PC-9 (cell line): ENCODE data around the gene TCAF1. TPM values are rescaled to one million over a fixed set of nuclear protein-coding genes. Genes with fewer than 3 reads are reported as not detected.

ENCODE experiments used
- BruUV-seq: library from RNA; stranded (reverse); fragments of 400-500 nt; replicated peaks from 2 replicates; lab custom pipeline; 2021; lab: Mats Ljungman, UMichigan
- CTCF ChIA-PET: fragments of 300-600 bp; sonication (Branson Sonifier 250); formaldehyde crosslinking; loops from one replicate; lab custom pipeline; 2022; ENCODE audit warnings: antibody characterized with exemption; lab: Charles Lee
- POLR2A ChIA-PET: fragments of 300-600 bp; sonication (Branson Sonifier 250); formaldehyde crosslinking; loops from one replicate; lab custom pipeline; 2022; ENCODE audit warnings: antibody characterized with exemption; ENCODE audit not compliant: unreplicated experiment; lab: Charles Lee
- DNase-seq, 2 experiments: peaks; one replicate each; pipeline versions ENCODE4 v3.0.0 to v3.0.0-alpha.2; 2015 to 2022; ENCODE audit warnings: mixed read lengths in 1 of 2
- H2AFZ ChIP-seq: fragments of 200-600 bp; sonication (generic); 2 replicates; pipeline ENCODE4 v1.8.1; 2017; ENCODE audit warnings: antibody characterized with exemption
- H3F3A ChIP-seq: fragments of 200-600 bp; sonication (generic); 2 replicates; pipeline ENCODE4 v1.8.1; 2017; ENCODE audit warnings: antibody characterized with exemption, mild to moderate bottlenecking, low read depth; ENCODE audit not compliant: insufficient read depth
- H3K27ac ChIP-seq: fragments of 200-600 bp; sonication (generic); 2 replicates; pipeline ENCODE4 v1.6.1; 2016; ENCODE audit warnings: mixed run types
- H3K27me3 ChIP-seq: fragments of 200-600 bp; sonication (generic); 2 replicates; pipeline ENCODE4 v1.6.1; 2016; ENCODE audit warnings: low read depth, mixed run types; ENCODE audit not compliant: insufficient read depth
- H3K36me3 ChIP-seq: fragments of 200-600 bp; sonication (generic); 2 replicates; pipeline ENCODE4 v1.6.1; 2016; ENCODE audit warnings: low read depth, mixed run types
- H3K4me1 ChIP-seq: fragments of 200-600 bp; sonication (generic); replicated peaks from 2 replicates; pipeline ENCODE4 v1.6.1; 2016; ENCODE audit warnings: mixed run types; ENCODE audit not compliant: insufficient read depth
- H3K4me2 ChIP-seq: fragments of 200-600 bp; sonication (generic); 2 replicates; pipeline ENCODE4 v1.6.1; 2017; ENCODE audit warnings: mixed run types
- H3K4me3 ChIP-seq: fragments of 200-600 bp; sonication (generic); 2 replicates; pipeline ENCODE4 v1.6.1; 2016; ENCODE audit warnings: mixed run types
- H3K79me2 ChIP-seq: fragments of 200-600 bp; sonication (generic); 2 replicates; pipeline ENCODE4 v1.6.1; 2017; ENCODE audit warnings: low read depth, mixed run types
- H3K9me2 ChIP-seq: fragments of 200-600 bp; sonication (generic); 2 replicates; pipeline ENCODE4 v1.8.1; 2017; ENCODE audit warnings: mild to moderate bottlenecking; ENCODE audit not compliant: insufficient read depth
- H3K9me3 ChIP-seq: fragments of 200-600 bp; sonication (generic); 2 replicates; pipeline ENCODE4 v1.8.1; 2016; ENCODE audit warnings: low read depth; ENCODE audit not compliant: insufficient read depth
- H4K20me1 ChIP-seq: fragments of 200-600 bp; sonication (generic); 2 replicates; pipeline ENCODE4 v1.8.1; 2017; ENCODE audit not compliant: insufficient read depth
- EZH2 ChIP-seq: fragments of 200-600 bp; sonication (generic); IDR thresholded peaks from 2 replicates; pipeline ENCODE4 v1.8.0; 2017; ENCODE audit warnings: antibody characterized with exemption, low read depth
- intact Hi-C: fragments of 100-400 bp; cut with micrococcal nuclease; formaldehyde crosslinking; loops from one replicate; pipeline ENCODE4 v1.10.0; 2022; ENCODE audit not compliant: unreplicated experiment
- total RNA-seq: library from RNA; stranded (reverse); gene quantifications from 2 replicates; pipeline ENCODE4 v1.2.3, GENCODE V29; 2021
- TF ChIP-seq, protein P1 (sequence below): fragments of 200-600 bp; sonication (generic); conservative IDR thresholded peaks from 2 replicates; pipeline ENCODE4 v1.6.1; 2017; ENCODE audit warnings: mixed run types, antibody characterized with exemption, mild to moderate bottlenecking, moderate library complexity

The TCAF1 gene
- total RNA-seq, 1 experiment from 2014 or later, result 44.6 TPM

DNA sequence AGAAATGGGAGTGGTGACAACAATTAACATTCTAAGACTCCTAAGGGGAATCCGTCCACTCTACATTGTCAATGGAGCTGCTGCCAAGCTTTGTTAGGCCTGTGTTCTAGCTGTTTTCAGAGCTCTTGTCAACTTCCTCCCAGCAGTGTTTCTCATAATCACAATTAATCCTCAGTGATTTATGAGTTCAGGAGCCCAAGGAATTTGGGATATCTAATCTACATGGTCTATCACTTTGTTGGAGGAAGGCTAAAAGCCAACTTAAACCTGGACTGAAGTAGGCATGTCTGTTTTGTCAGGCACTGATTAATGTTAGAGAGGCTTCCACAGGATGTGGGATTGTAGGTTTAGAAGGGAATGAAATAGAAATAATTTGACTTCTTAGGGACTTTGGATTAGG, 22.9 kb upstream of the TCAF1 start:
- H3K27ac ChIP-seq, result no peak overlapping the region
- DNase-seq, result no peak
- no peaks in the 10 kb centered on the region for H3K9me3 ChIP-seq
- H3K9me2 ChIP-seq, result no peaks in the 10 kb centered on the region; the same call in none of the 2 replicates
- no peak for TF ChIP-seq EZH2
- TF ChIP-seq, protein P1, sequence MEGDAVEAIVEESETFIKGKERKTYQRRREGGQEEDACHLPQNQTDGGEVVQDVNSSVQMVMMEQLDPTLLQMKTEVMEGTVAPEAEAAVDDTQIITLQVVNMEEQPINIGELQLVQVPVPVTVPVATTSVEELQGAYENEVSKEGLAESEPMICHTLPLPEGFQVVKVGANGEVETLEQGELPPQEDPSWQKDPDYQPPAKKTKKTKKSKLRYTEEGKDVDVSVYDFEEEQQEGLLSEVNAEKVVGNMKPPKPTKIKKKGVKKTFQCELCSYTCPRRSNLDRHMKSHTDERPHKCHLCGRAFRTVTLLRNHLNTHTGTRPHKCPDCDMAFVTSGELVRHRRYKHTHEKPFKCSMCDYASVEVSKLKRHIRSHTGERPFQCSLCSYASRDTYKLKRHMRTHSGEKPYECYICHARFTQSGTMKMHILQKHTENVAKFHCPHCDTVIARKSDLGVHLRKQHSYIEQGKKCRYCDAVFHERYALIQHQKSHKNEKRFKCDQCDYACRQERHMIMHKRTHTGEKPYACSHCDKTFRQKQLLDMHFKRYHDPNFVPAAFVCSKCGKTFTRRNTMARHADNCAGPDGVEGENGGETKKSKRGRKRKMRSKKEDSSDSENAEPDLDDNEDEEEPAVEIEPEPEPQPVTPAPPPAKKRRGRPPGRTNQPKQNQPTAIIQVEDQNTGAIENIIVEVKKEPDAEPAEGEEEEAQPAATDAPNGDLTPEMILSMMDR, result no peak
- H2AFZ ChIP-seq, result no peak overlapping the region
- no peaks in the 10 kb centered on the region for H3K79me2 ChIP-seq
- H3K4me3 ChIP-seq, result no peak overlapping the region
- no peaks in the 10 kb centered on the region for H3K36me3 ChIP-seq
- H3K4me1 ChIP-seq, result no peaks in the 10 kb centered on the region
- no peak overlapping the region for H3K4me2 ChIP-seq
- POLR2A ChIA-PET, result interaction anchor here (0.5 kb wide), 1 partner anchor 13 kb away, joined by 7 read pairs; no protein-coding TSS in a partner anchor
- intact Hi-C loops, result no loop called here
- H3F3A ChIP-seq, result no peaks in the 10 kb centered on the region
- no peaks in the 10 kb centered on the region for H3K27me3 ChIP-seq
- CTCF ChIA-PET, result no interaction called here
- no TSS peak for BruUV-seq
- no peaks in the 10 kb centered on the region for H4K20me1 ChIP-seq

DNA sequence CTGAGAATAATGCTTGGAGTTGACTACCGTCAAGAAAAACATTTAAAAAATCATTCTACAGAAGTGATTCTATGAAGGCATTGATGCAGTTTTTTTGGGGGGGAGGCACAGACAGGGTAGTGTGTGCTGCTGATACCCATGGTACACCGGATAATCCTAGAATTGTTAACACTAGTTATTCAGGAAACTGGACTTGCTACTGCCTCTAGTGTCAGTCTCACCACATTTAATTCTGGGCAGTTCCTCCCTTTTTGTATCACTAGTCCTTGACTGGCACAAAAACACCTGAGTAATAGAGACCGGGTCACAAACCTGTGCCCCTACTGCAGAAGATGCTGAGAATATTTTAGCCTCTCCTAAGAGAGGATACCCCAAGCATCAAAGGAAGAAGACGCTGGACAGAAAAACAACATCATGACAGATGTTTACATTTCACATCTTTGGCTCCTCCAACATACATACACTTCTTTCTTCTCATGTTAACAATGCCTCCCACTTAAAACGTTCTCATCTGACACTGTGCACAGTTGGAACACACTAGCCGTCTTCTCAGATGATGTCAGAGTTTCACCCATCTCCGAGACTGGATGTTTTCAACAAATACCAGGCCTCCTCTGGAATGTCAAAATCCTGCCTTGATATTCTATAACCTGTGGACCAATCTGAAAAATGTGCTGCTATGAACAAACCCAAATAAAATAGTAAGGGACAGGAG, 13.1 kb upstream of the TCAF1 start:
- H3K9me3 ChIP-seq, result no peaks in the 10 kb centered on the region
- ChIA-PET CTCF (no interaction called here), POLR2A (no interaction called here)
- TF ChIP-seq EZH2, result no peak
- TF ChIP-seq, protein P1, result no peak
- H3K27me3 ChIP-seq, result no peaks in the 10 kb centered on the region
- no TSS peak for BruUV-seq
- H3K79me2 ChIP-seq, result no peaks in the 10 kb centered on the region
- H3F3A ChIP-seq, result no peaks in the 10 kb centered on the region
- no peaks in the 10 kb centered on the region for H4K20me1 ChIP-seq
- H3K27ac ChIP-seq, result no peak overlapping the region
- no peak overlapping the region for H2AFZ ChIP-seq
- H3K4me2 ChIP-seq, result no peak overlapping the region
- H3K4me3 ChIP-seq, result no peak overlapping the region
- intact Hi-C loops, result no loop called here
- DNase-seq, result no peak
- H3K36me3 ChIP-seq, result no peaks in the 10 kb centered on the region
- no peaks in the 10 kb centered on the region for H3K4me1 ChIP-seq
- no peaks in the 10 kb centered on the region for H3K9me2 ChIP-seq

DNA sequence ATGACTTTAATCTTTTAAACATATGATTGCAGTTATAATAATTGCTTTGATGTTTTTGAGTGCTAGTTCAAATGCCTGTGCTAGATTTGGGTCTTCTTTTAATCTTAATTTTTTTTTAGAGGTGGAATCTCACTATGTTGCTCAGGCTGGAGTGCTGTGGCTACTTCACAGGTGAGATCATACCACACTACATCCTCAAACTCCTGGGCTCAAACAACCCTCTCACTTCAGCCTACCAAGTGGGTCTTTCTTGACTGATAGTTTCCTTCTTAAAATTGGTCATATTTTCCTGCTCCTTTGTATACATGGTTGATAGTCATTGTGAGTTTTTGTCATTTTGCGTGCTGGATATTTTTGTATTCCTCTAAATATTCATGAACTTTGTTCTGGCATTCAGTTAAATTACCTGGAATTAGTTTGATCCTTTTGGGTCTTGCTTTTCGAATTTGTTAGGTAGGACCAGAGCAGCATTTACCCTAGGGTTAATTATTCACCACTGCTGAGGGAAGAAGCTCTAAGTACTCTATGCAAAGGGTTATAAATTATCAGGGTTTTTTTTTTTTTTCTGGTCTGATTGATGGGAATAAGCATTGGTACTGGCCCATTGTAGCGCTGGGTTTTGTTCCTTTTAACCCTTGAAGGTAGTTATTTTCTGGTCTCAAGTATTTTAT, 12.1 kb upstream of the TCAF1 start:
- Histone ChIP-seq H3K4me1 (no peaks in the 10 kb centered on the region), H3K27me3 (no peaks in the 10 kb centered on the region), H3K9me3 (no peaks in the 10 kb centered on the region), H3K4me2 (no peak overlapping the region), H3K4me3 (no peak overlapping the region), H2AFZ (no peak overlapping the region), H3K9me2 (no peaks in the 10 kb centered on the region), H3K79me2 (no peaks in the 10 kb centered on the region), H4K20me1 (no peaks in the 10 kb centered on the region), H3K27ac (no peak overlapping the region), H3F3A (no peaks in the 10 kb centered on the region), H3K36me3 (no peaks in the 10 kb centered on the region)
- no peak for DNase-seq
- POLR2A ChIA-PET, result no interaction called here
- TF ChIP-seq, protein P1, result no peak
- intact Hi-C loops, result no loop called here
- CTCF ChIA-PET, result no interaction called here
- BruUV-seq, result no TSS peak
